Astrocyte (in vitro differentiated cells and primary cell): ENCODE results near the gene ANKH.

Experiments used
- CTCF ChIP-seq: IDR thresholded peaks from 2 replicates; pipeline ENCODE4 v1.5.1; 2011; ENCODE audit warnings: low read depth, mild to moderate bottlenecking, inconsistent platforms, low read length, moderate library complexity; ENCODE audit not compliant: insufficient read depth
- EZH2 ChIP-seq: IDR thresholded peaks from 2 replicates; pipeline ENCODE4 v1.6.1; 2012; ENCODE audit warnings: mild to moderate bottlenecking, low read length, inconsistent platforms; ENCODE audit not compliant: insufficient read depth

- TF ChIP-seq CTCF = no peak
- no peak for TF ChIP-seq EZH2
Measured at GRCh38 chr5:14873093-14873492, 1.5 kb upstream of the ANKH start.
